ENCODE measurements around the gene EIF4E1B.

The EIF4E1B gene

GRCh38 chr5:176606032-176606431, 24.4 kb upstream of the EIF4E1B start:
- DNase-seq (ENCODE audit: low spot score): no peak

DNA sequence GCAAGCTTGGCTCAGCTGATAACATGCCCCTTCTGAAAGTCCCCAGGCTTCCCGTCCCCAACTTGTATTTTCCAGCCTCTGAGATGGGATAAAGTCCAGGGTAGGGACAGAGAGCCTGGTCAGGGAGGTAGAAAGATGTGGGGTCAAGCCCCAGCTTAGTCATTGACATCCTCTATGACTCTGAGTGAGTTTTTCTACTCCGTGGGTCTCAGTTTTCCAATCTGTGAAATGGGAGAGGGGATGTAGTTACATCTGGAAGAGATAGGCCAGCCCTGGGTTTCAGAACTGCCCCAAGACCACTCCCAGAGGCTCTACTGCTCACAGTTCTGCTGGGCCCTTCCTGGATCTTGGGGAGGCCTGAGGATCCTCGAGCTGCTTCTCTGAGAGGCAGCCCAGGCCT, 23.6 kb upstream of the EIF4E1B start:
- no peak for DNase-seq (ENCODE audit: low spot score)

DNA sequence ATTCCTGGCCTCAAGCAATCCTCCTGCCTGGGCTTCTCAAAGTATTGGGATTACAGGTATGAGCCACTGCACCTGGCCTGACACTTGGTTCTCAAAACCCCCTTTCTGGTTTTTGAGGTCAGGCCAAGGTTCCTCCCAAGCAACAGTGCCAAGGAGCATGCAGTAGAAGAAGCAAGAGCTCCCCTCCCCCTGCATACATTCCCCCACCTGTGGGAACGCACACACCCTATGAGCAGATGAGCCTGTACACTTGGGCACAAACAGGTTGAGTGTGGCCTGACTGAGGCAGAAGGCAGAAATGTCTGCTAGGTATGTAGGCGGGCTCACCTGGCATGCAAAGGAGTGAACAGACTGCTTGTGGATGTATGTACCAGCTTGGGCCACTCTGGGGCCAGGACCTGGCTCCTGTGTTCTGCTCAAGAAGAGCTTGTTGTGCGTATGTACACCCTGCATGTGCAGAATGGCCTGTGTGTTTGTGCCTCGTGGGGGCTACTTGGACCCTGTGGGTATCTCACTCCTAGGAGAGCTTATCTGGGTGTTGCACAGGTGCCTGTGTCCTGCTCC, 22.3 kb upstream of the EIF4E1B start:
- no peak for DNase-seq (ENCODE audit: low spot score)

DNA sequence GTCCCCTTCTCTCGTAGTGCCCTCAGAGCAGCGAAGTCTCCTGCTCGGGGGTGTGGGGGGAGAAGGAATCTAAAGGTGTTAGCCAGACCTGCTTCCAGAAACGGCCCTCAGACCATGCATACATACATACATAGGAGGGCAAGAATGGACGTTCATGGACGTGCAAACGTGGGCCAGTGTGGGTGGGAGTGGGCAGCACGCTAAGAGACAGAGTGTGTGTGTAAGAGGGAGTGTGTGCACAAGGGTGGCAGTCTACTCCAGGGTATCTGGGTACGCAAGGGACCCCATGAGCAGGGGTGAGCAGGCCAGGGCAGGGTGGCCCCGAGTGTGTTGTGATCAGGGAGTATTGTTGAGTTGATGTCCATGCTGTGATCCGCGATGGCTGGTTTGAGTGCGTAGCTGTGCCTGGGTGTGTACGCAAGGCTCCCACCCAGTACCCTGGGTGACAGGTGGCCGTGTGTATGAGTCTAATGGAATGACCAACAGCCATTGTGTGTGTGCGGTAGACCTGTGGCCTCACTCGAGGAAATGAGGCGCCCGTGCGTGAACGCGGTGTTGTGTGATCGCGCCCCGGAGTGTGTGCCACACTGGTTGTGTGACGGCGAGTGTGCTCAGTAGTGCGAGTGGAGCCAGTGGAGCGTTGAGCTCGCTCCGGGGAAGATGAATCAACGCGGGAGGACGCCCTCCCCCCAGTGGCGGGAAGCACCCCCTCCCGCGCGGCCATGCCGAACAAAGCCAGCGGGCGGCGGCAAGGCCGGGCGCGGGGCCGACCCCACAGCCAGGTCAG, 21.3 kb upstream of the EIF4E1B start:
- DNase-seq (ENCODE audit: low spot score): no peak

GRCh38 chr5:176609724-176610434, 20.6 kb upstream of the EIF4E1B start, which contains the start of gene GPRIN1:
Gene GPRIN1 (minus strand): TSS chr5:176610156. CDS start chr5:176599834, 10,322 bp downstream.
- peak; percentile 98 for DNase-seq (ENCODE audit: low spot score)

GRCh38 chr5:176610435-176610773, 20.1 kb upstream of the EIF4E1B start:
- peak; percentile 80 for DNase-seq (ENCODE audit: low spot score)

DNA sequence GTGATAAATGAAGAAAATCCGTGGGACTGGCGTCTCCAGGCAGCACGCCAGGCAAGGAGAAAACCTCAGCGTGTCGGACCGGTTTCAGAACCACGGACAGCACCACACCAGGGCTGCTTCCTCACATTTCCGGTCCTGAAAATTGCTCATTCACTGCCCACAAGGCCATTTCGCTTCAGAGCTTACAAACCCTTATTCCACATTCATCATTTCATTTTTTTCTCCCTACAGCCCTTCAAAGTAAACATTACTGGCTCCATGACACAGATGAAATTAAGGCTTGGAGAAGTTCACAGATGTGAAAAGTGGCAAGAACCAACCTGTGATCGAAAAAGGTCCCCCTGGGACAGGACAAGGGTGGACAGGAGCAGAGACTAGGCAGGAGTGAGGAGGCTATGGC, 19.0 kb upstream of the EIF4E1B start:
- DNase-seq (ENCODE audit: low spot score): no peak

DNA sequence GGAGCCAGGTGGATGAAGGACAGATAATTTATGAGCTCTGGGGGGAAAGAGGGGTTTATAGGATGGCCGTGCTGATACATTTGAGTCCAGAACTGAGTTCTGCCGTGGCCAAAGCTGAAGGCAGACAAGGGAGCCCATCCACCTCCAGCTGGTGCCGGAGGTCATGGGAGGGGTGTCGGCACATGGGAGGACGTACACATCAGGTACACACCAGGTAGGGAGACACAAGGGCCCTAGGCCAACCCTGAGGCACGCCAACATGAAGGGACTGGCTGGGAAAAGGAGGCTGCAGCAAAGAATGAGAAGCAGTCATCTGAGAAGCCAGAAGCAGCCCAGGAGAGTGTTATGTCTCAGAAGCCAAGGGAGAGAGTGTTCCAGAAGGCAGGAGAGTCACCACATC, 18.5 kb upstream of the EIF4E1B start:
- DNase-seq (ENCODE audit: low spot score): no peak

- no peak for DNase-seq (ENCODE audit: low spot score)
Measured at GRCh38 chr5:176612855-176613254, 17.6 kb upstream of the EIF4E1B start.

GRCh38 chr5:176614805-176615478, 15.5 kb upstream of the EIF4E1B start:
- DNase-seq (ENCODE audit: low spot score): no peak

DNA sequence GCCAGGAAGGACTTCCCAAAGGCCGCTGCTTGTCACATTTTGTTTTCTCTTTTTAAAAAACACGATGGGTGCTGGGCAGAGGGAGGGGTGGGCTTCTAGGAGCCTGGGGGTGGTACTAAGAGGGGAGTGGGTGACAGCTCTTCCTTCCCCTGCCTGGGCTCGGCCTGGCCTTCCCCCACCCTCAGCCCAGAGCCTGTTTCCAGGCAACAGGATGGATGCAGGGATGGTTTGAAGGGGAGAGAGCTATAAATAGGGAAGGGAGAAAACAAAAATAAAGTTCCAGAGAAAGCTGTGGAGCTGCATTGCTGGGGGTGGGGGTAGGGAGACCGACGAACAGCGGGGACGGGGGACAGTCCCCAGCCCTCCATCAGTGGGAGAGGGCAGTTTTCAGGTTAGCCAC, 14.0 kb upstream of the EIF4E1B start:
- no peak for DNase-seq (ENCODE audit: low spot score)

DNA sequence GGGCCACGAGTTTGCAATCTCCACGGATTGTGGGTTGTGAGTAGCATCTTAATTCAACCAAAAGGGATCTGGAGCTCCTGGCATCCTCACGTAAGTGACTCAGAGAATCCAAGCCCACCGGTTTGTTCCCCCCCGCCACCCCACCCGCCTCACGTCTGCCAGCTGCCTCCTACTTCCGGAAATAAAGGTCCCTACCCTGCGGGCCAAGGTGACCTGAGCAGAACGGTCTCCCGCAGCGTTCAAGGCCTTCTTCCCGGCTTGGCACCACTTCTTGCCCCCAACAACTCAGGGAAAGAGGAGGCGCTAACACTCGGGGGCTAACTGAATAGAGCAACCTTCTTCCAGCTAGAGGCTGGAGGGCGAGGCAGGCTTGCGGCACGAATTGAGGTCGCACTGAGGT, 11.7 kb upstream of the EIF4E1B start:
- no peak for DNase-seq (ENCODE audit: low spot score)

DNA sequence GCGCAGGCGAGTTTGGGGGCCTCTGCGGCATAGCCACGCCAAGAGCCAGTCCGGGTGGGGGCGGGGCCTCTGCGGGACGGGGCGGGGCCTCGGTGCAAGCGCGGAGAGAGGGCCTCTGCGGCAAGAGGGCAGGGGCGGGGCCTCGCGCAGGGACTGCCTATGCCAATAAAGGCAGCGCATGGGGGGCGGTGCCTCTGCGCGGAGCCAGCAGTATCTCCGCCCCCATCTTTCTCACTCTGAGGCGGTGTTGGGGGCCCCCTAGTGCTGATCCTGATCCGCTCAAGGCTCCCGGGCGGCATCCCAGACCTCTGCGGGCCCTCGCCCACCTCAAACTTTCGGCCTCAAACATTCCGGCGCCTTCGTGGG, 11.3 kb upstream of the EIF4E1B start:
- peak; percentile 89 for DNase-seq (ENCODE audit: low spot score)

GRCh38 chr5:176619569-176620332, 10.7 kb upstream of the EIF4E1B start:
- no peak for DNase-seq (ENCODE audit: low spot score)

DNA sequence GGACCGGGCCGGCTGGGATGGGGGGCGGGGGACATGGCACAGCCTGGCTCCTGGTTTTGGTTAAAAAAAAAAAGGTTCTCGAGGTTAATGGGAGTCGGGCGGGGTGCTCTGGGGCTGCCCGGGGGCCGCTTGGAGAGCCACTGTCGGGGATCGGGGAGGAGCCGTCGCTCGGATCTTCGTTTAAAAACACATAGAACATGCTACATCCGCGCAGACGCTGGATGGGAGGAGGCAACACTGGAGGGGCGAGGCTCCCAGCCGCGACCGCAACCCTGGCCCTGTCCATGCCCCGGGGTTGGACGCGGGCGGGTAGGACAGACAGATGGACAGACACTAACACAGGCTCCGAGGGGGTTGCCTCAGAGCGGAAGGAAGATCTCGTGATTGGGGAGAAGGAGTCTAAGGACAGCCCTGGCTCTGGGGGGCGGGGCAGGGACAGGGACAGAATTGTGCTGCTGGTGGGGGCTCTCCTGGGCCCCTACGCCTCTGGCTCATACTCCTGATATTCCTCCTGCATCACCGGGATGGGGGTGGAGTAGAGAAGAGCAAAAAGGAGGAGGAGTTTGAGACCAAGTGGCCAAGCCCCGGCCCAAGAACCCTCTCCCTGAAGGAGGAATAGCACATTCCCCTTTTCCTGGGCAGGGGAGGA, 10.0 kb upstream of the EIF4E1B start:
- no peak for DNase-seq (ENCODE audit: low spot score)

DNA sequence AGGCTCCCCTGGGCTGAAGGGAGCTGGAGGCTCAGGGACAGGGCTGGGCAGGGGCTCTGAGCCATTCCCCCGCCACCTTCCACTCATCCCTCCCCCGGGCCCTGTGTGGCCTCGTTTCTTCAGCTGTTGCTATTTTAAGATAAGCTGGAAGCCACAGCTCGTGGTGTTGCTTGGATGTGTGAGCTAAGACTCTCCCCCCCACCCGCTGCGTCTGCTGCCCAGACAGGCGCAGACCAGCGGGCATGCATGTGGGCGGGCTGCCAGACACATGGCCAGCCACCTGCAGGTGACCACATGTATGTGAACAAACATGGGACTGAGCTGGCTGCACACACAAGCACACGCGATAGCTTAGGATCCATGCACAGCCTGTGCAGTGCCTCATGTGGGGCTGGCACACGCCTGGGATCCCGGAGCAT, 8.8 kb upstream of the EIF4E1B start:
- no peak for DNase-seq (ENCODE audit: low spot score)

GRCh38 chr5:176624142-176624541, 6.3 kb upstream of the EIF4E1B start:
- no peak for DNase-seq (ENCODE audit: low spot score)

DNA sequence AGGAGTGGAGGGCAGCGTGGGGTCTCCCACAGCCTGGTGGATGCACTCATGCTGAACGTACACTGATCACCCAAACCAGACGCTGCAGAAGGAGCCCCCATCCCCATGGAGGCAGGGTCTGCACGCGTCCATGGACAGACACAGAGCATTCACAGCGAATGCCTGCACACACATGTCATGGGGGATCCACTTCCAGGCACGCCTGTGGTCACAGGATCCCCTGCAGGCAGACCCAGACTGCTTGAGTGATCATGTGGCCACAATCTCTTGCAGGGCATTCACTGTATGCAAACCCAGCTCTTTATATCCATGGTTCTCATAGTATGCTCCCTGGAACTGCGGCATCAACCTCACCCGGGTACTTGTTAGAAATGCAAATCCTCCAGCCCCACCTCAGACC, 5.5 kb upstream of the EIF4E1B start:
- no peak for DNase-seq (ENCODE audit: low spot score)

GRCh38 chr5:176625512-176625911, 5.0 kb upstream of the EIF4E1B start:
- no peak for DNase-seq (ENCODE audit: low spot score)

DNA sequence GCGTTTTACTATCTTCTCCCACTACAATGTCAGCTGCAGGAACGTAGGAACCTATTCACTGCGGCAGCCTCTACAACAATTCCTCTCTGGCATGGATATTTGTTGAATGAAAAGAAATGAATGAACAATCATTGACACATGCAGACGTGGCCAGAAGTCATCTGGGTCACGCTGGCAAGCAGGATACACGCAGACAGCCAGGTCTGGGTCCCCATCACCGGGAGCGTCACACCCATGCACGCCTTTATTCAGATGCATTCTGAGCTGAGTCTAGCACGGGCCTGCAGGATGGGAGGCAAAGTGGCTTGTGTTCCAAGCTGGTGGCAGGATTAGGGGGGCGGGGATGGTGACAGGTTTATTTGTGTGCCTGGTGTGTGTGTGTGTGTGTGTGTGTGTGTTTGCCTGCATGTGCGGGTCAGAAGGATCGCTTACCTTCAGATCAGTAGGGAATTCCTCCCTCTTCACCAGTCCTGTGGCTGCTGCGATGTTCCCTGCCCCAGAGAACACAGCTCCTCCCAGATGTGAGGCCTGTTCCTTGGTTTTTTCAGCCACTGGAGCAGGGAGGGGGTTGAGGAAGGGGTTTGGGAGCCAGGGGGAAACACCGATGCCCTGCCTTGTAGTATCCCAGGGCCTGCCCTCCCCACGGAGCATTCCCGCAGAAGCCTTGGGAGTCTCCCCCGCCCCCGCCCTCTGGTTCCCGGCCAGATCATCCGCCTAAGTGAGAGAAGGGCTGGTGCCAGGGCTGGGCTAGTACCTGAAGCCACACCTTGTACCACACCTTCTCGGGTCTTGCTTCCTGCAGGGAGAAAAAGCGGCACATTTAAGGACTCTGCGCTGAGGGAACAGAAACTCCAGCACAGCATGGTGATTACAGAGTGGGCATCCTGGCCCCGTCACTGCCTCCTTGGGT, 4.3 kb upstream of the EIF4E1B start:
- no peak for DNase-seq (ENCODE audit: low spot score)

- DNase-seq (ENCODE audit: low spot score): no peak
Measured at GRCh38 chr5:176626876-176627236, 3.6 kb upstream of the EIF4E1B start.
